Measurements from ENCODE around the gene CCDC171.

GRCh38 chr9:16012621-16013020 lies 459.8 kb downstream of the CCDC171 start:
- TF ChIP-seq CTCF (conservative IDR thresholded peaks at IDR 0.05; ENCODE audit: low read length) (no peak), EZH2phosphoT487 (IDR thresholded peaks at IDR 0.05; ENCODE audit: borderline replicate concordance, low read depth, low read length) (no peak)
